Measurements from ENCODE around the gene OSMR. TPM values are rescaled to one million over a fixed set of nuclear protein-coding genes. Genes with fewer than 3 reads are reported as not detected.

OSMR gene
- polyA plus RNA-seq, 1 donor, result 10.5 TPM

- DNase-seq, result no peak
Measured at GRCh38 chr5:38927470-38927869, 81.7 kb downstream of the OSMR start.

- no peak for DNase-seq
Measured at GRCh38 chr5:38929838-38930237, 84.0 kb downstream of the OSMR start.

- no peak for DNase-seq
Measured at GRCh38 chr5:38931731-38932130, 85.9 kb downstream of the OSMR start.

- no peak for DNase-seq
Measured at GRCh38 chr5:38932854-38933408, 87.1 kb downstream of the OSMR start.

GRCh38 chr5:38935437-38935836 is 89.6 kb downstream of the OSMR start:
- no peak for DNase-seq

GRCh38 chr5:38936269-38936668 is 90.5 kb downstream of the OSMR start:
- DNase-seq, result no peak

GRCh38 chr5:38938424-38938823 is 92.6 kb downstream of the OSMR start:
- DNase-seq, result no peak

GRCh38 chr5:38938973-38939372 is 93.2 kb downstream of the OSMR start:
- DNase-seq, result no peak

- no peak for DNase-seq
Measured at GRCh38 chr5:38940230-38940858, 94.5 kb downstream of the OSMR start.

GRCh38 chr5:38941912-38942311 is 96.1 kb downstream of the OSMR start:
- DNase-seq, result no peak

GRCh38 chr5:38944282-38944681 is 98.5 kb downstream of the OSMR start:
- DNase-seq, result no peak

- DNase-seq, result no peak
Measured at GRCh38 chr5:38948501-38948900, 102.7 kb downstream of the OSMR start.

- no peak for DNase-seq
Measured at GRCh38 chr5:38953426-38954012, 107.7 kb downstream of the OSMR start.

GRCh38 chr5:38961691-38962090 is 115.9 kb downstream of the OSMR start:
- no peak for DNase-seq

GRCh38 chr5:38968665-38969064 is 122.9 kb downstream of the OSMR start:
- DNase-seq, result no peak

- no peak for DNase-seq
Measured at GRCh38 chr5:38978036-38978435, 132.2 kb downstream of the OSMR start.

- no peak for DNase-seq
Measured at GRCh38 chr5:38979535-38979934, 133.7 kb downstream of the OSMR start.

Other genes starting within 250 kb of the OSMR start
- 16.2 TPM for gene RICTOR, start 228.4 kb downstream of the OSMR start, polyA plus RNA-seq (ENCODE audit: insufficient read length)

Data from hindlimb muscle (tissue), 1 donor.